ENCODE measurements around the gene NKD1. TPM values are rescaled to one million over a fixed set of nuclear protein-coding genes. Genes with fewer than 3 reads are reported as not detected.
A peak's percentile ranks its signal among the peaks of the same experiment; 100 is the strongest.

The NKD1 gene
- total RNA-seq, 4 donors from 2014 or later, result 3.5 to 48.1 (median 8.9) TPM

- H3K9me3 ChIP-seq, result no peaks in the 10 kb centered on the region
- H3K4me3 ChIP-seq, result peak overlapping the region; percentile 3 to 4
- intact Hi-C loops (cut with DNase I; ENCODE audit: low total_unique reads), result no loop called here
- no peaks in the 10 kb centered on the region for H3K36me3 ChIP-seq
- TF ChIP-seq CTCF (IDR thresholded peaks at IDR 0.05) (no peak), POLR2A (IDR thresholded peaks at IDR 0.05) (no peak)
- peaks cover 21 to 51% of the 10 kb centered on the region in 2 donors for H3K4me1 ChIP-seq
- no peaks in the 10 kb centered on the region for H3K27me3 ChIP-seq
- peak overlapping the region; percentile 89 to 92 for H3K27ac ChIP-seq
- DNase-seq, result peak; percentile 79 to 80
Observed at GRCh38 chr16:50613281-50613963, 65.2 kb downstream of the NKD1 start.

DNA sequence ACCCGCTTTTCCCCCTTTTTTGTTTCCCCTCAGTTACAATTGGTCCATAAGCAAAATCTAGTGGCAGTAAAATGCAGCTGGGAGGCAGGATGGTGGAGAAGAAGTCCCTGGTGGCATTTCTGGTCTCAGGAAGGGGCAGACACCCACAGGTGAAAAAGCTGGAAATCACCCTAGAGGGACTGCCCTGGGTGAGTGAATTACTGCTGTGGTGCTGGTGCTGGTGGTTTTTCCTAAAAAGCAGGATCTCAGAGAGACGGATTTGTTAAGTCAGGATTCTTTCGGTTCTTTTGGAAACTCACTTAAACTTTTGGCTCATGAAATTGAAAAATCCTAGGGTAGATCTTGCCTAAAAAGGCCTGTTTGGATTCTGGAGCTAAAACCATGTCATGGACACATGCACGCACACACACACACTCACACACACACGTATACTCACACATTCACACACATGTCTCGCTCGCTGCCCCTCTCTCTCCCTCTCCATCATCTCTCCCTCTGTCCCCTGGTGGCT, 65.8 kb downstream of the NKD1 start:
- Histone ChIP-seq H3K4me1 (peaks cover 21 to 51% of the 10 kb centered on the region in 2 donors), H3K27me3 (no peaks in the 10 kb centered on the region), H3K27ac (peak overlapping the region; percentile 89 to 92), H3K4me3 (no peak overlapping the region), H3K9me3 (no peaks in the 10 kb centered on the region), H3K36me3 (no peaks in the 10 kb centered on the region)
- DNase-seq, result no peak
- intact Hi-C loops (cut with DNase I; ENCODE audit: low total_unique reads), result no loop called here
- TF ChIP-seq CTCF (IDR thresholded peaks at IDR 0.05) (no peak), POLR2A (IDR thresholded peaks at IDR 0.05) (no peak)

GRCh38 chr16:50614955-50615724, 66.9 kb downstream of the NKD1 start:
- Histone ChIP-seq H3K27me3 (no peaks in the 10 kb centered on the region), H3K27ac (peak overlapping the region; percentile 89 to 92), H3K4me1 (peaks cover 21 to 51% of the 10 kb centered on the region in 2 donors), H3K4me3 (no peak overlapping the region), H3K36me3 (no peaks in the 10 kb centered on the region), H3K9me3 (no peaks in the 10 kb centered on the region)
- TF ChIP-seq CTCF (IDR thresholded peaks at IDR 0.05), result no peak
- TF ChIP-seq POLR2A (IDR thresholded peaks at IDR 0.05), result no peak
- no peak for DNase-seq
- intact Hi-C loops (cut with DNase I; ENCODE audit: low total_unique reads), result no loop called here

GRCh38 chr16:50615891-50616290, 67.7 kb downstream of the NKD1 start:
- no peak for TF ChIP-seq POLR2A (IDR thresholded peaks at IDR 0.05)
- no peak for TF ChIP-seq CTCF (IDR thresholded peaks at IDR 0.05)
- Histone ChIP-seq H3K27me3 (no peaks in the 10 kb centered on the region), H3K36me3 (no peaks in the 10 kb centered on the region), H3K4me1 (peaks cover 21 to 46% of the 10 kb centered on the region in 2 donors), H3K4me3 (no peak overlapping the region), H3K27ac (peak overlapping the region; percentile 89 to 92), H3K9me3 (no peaks in the 10 kb centered on the region)
- intact Hi-C loops (cut with DNase I; ENCODE audit: low total_unique reads), result no loop called here
- no peak for DNase-seq

- H3K4me1 ChIP-seq, result peaks cover 21 to 44% of the 10 kb centered on the region in 2 donors
- no peak for TF ChIP-seq CTCF (IDR thresholded peaks at IDR 0.05)
- TF ChIP-seq POLR2A (IDR thresholded peaks at IDR 0.05), result no peak
- no peak overlapping the region for H3K4me3 ChIP-seq
- no peaks in the 10 kb centered on the region for H3K36me3 ChIP-seq
- DNase-seq, result no peak
- intact Hi-C loops (cut with DNase I; ENCODE audit: low total_unique reads), result no loop called here
- no peaks in the 10 kb centered on the region for H3K27me3 ChIP-seq
- H3K9me3 ChIP-seq, result no peaks in the 10 kb centered on the region
- H3K27ac ChIP-seq, result peak overlapping the region in 1 of 2 donors; percentile 45
Observed at GRCh38 chr16:50616386-50616785, 68.2 kb downstream of the NKD1 start.

Measured in uterus (tissue), 4 donors.